Large intestine (tissue), 3 donors: ENCODE results near the gene RBKS. TPM values are rescaled to one million over a fixed set of nuclear protein-coding genes. Genes with fewer than 3 reads are reported as not detected.
"Not testable (repeated sequence)": the region's sequence is repeated elsewhere in the genome, so short reads cannot be mapped to it uniquely, and the experiment has no call there.

Experiments
- DNase-seq, 2 donors: peaks; one replicate each; pipeline versions ENCODE4 v3.0.0 to v3.0.0-alpha.2; 2013
- H3K27ac ChIP-seq: one replicate; pipeline ENCODE4 v1.5.1; 2013; ENCODE audit warnings: low read length
- H3K27me3 ChIP-seq: 2 replicates; pipeline ENCODE4 v1.6.1; 2013; ENCODE audit warnings: low read length; ENCODE audit not compliant: control insufficient read depth, insufficient read depth
- H3K36me3 ChIP-seq: 2 replicates; pipeline ENCODE4 v1.6.1; 2013; ENCODE audit warnings: low read length; ENCODE audit not compliant: control insufficient read depth, insufficient read depth
- H3K4me1 ChIP-seq: one replicate; pipeline ENCODE4 v1.6.1; 2013; ENCODE audit warnings: low read length; ENCODE audit not compliant: control insufficient read depth, insufficient read depth
- H3K4me3 ChIP-seq: one replicate; pipeline ENCODE4 v1.5.1; 2013; ENCODE audit warnings: low read length
- H3K9me3 ChIP-seq: one replicate; pipeline ENCODE4 v1.6.1; 2013; ENCODE audit warnings: mild to moderate bottlenecking, low read depth, low read length, moderate library complexity; ENCODE audit not compliant: control insufficient read depth
- WGBS: methylation state at CpG from one replicate; pipeline ENCODE4 v1.1.5; 2013; ENCODE audit warnings: low lambda C conversion rate; ENCODE audit not compliant: insufficient coverage; 5-methylcytosine and 5-hydroxymethylcytosine counted together
- polyA plus RNA-seq: library from polyadenylated mRNA; unstranded; fragments of 120-200 nt; gene quantifications from one replicate; pipeline ENCODE4 v1.2.1, GENCODE V29; 2013

The RBKS gene
- polyA plus RNA-seq, 1 donor: 30.4 TPM

DNA sequence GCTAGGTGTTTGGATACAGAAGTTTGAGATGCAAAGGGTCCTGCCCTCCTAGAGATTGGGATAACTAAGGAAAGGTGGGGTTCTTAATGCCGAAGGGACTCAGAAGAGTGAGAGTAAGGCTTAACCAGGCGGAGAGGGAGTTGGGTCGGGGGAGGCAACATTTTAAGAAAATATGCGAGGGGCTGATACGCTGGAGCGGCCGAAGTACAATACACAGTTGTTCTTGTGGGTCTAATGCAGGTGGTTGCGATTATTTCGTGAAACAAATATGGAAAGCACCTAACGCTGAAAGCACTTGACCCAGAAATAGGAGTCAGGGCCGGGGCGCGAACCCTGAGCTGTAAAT is 119.0 kb downstream of the RBKS start:
- peaks cover 16% of the 10 kb centered on the region for H3K4me1 ChIP-seq
- DNase-seq: no peak
- H3K27me3 ChIP-seq: no peaks in the 10 kb centered on the region
- peak overlapping the region; percentile 88 for H3K4me3 ChIP-seq
- peak overlapping the region; percentile 78 for H3K27ac ChIP-seq
- no peaks in the 10 kb centered on the region for H3K9me3 ChIP-seq
- 67% methylated on average over 1 of the region's 13 CpGs for WGBS
- peaks cover 10% of the 10 kb centered on the region for H3K36me3 ChIP-seq

DNA sequence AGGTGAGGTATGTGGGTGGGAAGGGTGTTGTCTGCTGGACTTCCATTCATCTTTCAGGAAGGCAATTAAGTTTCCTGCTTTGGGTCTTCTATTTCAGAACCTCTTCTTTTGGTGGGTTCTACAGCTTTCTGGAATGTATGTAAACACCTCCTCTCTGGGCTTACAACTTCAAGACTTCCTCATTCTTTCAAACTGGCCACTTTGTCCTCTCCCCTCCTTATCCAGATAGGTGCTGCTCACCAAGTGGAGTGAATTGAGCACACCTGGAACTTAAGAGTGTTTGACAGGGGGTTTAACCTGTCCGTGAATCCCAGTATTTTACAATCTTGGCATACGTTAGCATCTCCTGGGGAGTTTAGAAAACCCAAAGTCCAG is 123.9 kb downstream of the RBKS start:
- no peak for DNase-seq
- H3K9me3 ChIP-seq: no peaks in the 10 kb centered on the region

DNA sequence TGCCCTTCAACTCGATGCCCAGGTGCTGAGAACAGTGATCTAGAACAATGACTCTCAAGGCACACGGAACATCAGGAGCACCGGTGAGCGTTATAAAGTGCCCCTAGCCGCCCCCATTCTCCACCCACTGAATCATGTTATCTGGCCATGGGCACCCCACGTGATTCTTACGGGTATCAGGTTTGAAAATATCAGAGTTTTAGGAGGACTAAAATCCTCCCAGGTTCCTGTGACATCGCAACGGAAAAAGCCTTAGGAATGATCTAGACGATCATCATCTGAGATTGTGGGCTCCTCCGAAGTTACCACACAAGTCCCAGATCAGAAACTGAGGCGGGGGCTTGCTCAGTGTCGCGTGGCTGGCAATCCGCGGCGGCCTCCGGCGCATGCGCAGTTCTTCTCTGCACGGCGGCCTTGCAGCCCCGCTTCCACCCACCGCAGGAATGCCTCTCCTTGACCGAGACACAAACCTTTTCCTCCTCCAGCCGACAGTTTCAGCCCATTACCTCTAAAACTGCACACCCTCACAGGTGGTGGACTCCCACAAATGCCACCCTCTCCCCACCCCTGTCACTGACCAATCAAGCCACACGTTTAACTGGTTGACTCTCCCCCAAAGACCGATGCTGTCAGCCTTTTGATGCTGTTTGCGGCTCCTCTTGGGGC is 124.4 kb downstream of the RBKS start:
- Histone ChIP-seq H3K36me3 (no peaks in the 10 kb centered on the region), H3K27me3 (no peaks in the 10 kb centered on the region), H3K4me3 (peak overlapping the region; percentile 40), H3K4me1 (peaks cover 24% of the 10 kb centered on the region), H3K27ac (peak overlapping the region; percentile 70), H3K9me3 (no peaks in the 10 kb centered on the region)
- DNase-seq: peak; percentile 68 to 82
- 17% methylated on average over 1 of the region's 29 CpGs for WGBS

More for the DNA sequence above, 123.9 kb downstream of the RBKS start:
- no peaks in the 10 kb centered on the region for H3K27me3 ChIP-seq
- H3K4me1 ChIP-seq: peaks cover 26% of the 10 kb centered on the region
- H3K36me3 ChIP-seq: no peaks in the 10 kb centered on the region
- H3K4me3 ChIP-seq: peak overlapping the region; percentile 40
- H3K27ac ChIP-seq: peak overlapping the region; percentile 70
- no CpG with 5 or more reads among the region's 2 CpGs for WGBS

DNA sequence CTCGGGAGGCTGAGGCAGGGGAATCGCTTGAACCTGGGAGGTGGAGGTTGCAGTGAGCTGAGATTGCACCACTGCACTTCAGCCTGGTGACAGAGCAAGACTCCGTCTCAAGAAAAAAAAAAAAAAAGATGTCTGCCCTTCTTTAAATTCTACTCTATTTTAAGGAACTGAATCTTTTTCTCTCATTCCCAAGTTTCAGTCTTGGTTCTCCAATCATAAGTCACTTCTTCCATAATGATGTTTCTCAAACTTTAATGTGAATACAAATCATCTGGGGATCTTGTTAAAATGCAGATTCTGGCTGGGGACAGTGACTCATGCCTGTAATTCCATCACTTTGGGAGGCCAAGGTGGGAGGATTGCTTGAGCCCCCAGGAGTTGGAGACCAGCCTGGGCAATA is 125.7 kb downstream of the RBKS start:
- not testable (repeated sequence) for H3K27me3 ChIP-seq, H3K36me3 ChIP-seq, H3K4me3 ChIP-seq, DNase-seq, H3K27ac ChIP-seq, H3K9me3 ChIP-seq
- H3K4me1 ChIP-seq: peaks cover 23% of the 10 kb centered on the region
- no CpG with 5 or more reads among the region's 3 CpGs for WGBS

DNA sequence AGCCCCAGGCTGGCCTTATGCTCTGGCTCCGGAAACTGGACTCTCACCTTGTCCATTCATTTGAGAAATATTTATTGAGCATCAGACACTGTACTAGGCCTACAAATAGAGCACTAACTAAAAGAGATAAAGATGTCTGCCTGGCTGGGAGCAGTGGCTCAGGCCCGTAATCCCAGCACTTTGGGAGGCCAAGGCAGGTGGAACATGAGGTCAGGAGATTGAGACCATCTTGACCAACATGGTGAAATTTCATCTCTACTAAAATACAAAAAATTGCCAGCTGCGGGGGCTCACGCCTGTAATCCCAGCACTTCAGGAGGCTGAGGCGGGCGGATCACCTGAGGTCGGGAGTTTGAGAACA is 126.3 kb downstream of the RBKS start:
- H3K36me3 ChIP-seq: no peaks in the 10 kb centered on the region
- H3K27me3 ChIP-seq: no peaks in the 10 kb centered on the region
- WGBS: no CpG with 5 or more reads among the region's 7 CpGs
- H3K4me3 ChIP-seq: no peak overlapping the region
- peaks cover 23% of the 10 kb centered on the region for H3K4me1 ChIP-seq
- H3K9me3 ChIP-seq: no peaks in the 10 kb centered on the region
- no peak for DNase-seq
- H3K27ac ChIP-seq: peak overlapping the region; percentile 70

DNA sequence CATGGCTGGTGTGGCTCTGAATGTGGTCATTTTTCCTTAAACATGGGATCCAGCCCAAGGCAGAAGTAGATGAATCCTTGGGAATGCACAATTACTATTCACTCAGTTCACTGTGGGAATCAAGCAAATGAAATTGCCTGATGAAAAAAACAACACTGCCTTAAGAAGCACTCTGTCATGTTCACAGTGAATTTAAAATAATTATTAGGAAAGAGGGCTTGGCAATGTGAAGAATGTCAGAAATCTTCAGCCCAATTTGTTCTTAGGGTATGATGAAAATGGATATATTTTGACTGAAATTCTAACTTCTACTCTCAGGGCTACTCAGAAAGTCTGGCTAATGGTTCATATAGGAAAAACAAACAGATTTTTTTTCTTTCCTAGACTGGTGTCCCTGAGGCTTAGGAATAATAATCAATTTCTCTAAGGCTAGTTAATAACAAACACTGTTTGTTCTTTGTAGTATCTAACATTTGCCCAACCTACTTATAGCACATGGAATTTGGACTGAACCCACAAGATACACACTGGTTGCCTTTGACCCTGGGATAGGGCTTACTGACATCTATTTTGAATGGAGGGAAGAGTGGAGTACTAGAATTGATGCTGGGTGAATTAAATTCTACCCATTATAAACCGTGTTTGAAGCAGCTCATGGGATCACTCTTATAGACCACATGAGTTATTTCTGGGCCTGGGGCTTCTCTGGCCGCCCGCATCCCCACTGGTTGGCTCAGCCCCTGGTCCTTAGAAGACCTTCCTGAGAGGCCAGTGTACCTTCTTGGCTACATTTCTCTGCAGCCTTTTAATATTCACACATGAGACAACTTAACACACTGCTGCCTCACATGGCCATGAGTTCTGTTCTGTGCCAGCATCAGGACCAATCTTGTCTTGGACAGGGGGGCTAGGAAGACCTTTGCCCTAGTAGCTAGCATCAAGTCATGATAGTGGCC is 127.0 kb downstream of the RBKS start:
- no CpG with 5 or more reads among the region's 3 CpGs for WGBS
- Histone ChIP-seq H3K27me3 (no peaks in the 10 kb centered on the region), H3K9me3 (no peaks in the 10 kb centered on the region), H3K27ac (peak overlapping the region; percentile 70), H3K4me1 (peaks cover 23% of the 10 kb centered on the region), H3K36me3 (no peaks in the 10 kb centered on the region), H3K4me3 (no peak overlapping the region)
- DNase-seq: peak; percentile 56 to 80

DNA sequence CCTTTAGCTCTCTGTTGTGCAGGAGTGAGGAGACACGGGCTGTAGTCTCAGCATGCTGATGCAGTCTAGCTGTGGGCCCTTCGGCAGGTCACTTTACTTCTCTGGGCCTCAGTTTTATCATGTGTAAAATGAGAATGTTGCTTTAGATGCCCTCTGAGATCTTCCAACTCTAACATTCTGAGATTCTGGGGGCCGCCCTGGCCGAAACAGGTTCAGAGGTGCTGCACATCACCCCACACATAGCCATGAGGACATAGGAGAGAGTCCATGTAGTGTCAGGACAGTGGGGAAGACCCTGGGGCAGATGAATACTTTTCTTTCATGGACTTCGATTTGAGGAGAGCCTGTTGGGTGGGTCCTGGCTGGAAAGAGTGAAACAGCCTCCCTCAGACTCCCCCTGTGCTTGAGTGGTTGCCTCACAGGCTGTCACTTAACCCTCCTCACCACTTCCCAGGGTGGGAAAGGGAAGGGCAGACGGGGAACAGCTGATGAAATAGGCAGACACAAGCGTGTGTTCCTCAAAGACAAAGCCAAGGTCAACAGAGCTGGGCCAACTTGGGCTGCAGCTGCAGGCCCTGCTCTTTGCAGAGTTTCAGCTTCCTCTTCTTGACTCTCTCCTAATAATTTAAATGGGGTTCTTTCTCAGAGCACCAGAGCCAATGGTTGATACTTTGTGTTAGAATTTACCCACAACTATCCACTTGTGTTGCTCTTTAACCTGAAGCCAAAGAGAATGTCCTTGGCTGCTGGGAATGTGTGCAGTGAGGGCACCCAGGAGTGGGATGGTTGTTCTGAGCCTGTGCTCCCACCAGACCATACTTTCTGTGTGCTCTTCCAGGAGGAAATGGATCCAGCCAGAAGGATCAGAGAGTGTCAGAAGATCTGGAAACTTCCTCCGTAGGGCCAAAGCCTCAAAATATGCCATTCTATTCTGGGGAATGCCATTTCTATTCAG is 133.4 kb downstream of the RBKS start:
- DNase-seq: no peak
- no peaks in the 10 kb centered on the region for H3K27me3 ChIP-seq
- H3K9me3 ChIP-seq: no peaks in the 10 kb centered on the region
- WGBS: no CpG with 5 or more reads among the region's 8 CpGs
- H3K4me3 ChIP-seq: no peak overlapping the region
- peaks cover 30% of the 10 kb centered on the region for H3K4me1 ChIP-seq
- no peak overlapping the region for H3K27ac ChIP-seq
- no peaks in the 10 kb centered on the region for H3K36me3 ChIP-seq

DNA sequence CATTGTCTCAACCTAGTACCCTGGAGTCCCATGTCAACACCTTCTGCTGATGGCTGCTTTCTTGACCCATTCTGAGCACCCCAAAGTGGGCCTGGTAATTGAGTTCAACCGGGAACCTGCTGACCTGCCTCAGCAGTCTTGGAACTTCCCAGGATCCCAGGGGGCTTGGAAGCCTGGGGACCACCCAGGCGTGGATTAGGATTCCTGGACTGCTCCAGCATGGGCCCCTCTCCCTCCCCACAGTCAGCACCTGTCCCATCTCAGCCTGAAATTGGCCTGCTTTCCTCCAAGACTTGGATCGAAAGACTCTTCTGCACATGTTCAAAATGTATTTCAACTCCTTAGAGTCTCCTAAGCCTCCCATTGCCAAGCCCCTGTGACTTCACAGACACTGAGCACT is 134.1 kb downstream of the RBKS start:
- H3K4me3 ChIP-seq: no peak overlapping the region
- H3K9me3 ChIP-seq: no peaks in the 10 kb centered on the region
- H3K36me3 ChIP-seq: no peaks in the 10 kb centered on the region
- peaks cover 37% of the 10 kb centered on the region for H3K4me1 ChIP-seq
- H3K27ac ChIP-seq: no peak overlapping the region
- H3K27me3 ChIP-seq: no peaks in the 10 kb centered on the region
- no CpG with 5 or more reads among the region's 3 CpGs for WGBS
- no peak for DNase-seq

DNA sequence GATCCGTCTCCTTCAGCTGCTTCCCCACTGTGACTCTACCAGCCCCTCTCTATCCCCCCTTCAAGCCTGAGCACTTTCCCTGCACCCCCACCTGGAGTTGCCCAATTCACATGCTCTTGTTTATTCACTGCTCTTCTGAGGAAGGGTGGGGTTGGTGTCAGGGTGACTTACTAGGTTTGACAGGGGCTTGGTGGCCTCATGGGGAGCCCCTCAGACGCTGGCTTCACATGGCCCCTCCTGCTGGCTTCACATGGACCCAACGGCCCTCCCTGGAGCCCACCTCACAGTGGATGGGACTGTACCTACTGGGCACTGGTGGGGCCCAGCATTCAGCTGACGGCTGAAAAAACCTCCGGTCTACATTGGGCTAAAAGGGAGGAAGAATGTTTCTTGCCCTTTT is 135.4 kb downstream of the RBKS start:
- no peak overlapping the region for H3K4me3 ChIP-seq
- no peaks in the 10 kb centered on the region for H3K9me3 ChIP-seq
- DNase-seq: no peak
- H3K4me1 ChIP-seq: peaks cover 39% of the 10 kb centered on the region
- WGBS: 33% methylated on average over 1 of the region's 5 CpGs
- no peaks in the 10 kb centered on the region for H3K36me3 ChIP-seq
- H3K27ac ChIP-seq: no peak overlapping the region
- no peaks in the 10 kb centered on the region for H3K27me3 ChIP-seq

DNA sequence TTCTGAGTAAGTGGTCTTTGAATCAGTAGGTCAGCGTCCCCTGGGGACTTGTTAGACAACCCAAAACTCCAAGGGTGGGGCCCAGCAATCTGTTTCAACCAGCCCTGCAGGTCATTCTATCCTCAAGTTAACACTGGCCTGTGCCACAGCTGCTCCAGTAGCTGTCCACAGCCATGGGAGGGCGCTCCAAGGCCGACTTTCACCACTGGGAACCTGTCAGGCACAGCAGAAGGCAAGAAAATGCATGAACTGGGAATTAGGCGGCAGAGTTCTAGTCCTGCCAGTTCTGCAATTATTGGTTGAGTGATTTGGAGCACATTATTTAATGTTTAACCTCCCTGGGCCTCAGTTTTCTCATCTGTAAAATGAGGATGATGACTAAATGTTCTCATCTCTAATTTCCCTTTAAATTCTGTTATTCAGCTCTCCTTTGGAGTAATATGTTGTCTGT is 136.0 kb downstream of the RBKS start:
- Histone ChIP-seq H3K9me3 (no peaks in the 10 kb centered on the region), H3K36me3 (no peaks in the 10 kb centered on the region), H3K4me3 (no peak overlapping the region), H3K27ac (peak overlapping the region; percentile 100), H3K4me1 (peaks cover 39% of the 10 kb centered on the region), H3K27me3 (no peaks in the 10 kb centered on the region)
- no CpG with 5 or more reads among the region's 4 CpGs for WGBS
- DNase-seq: peak; percentile 69 to 78
